Retinal pigment epithelial cell (primary cell): ENCODE results near the gene NMS.
A peak's percentile ranks its signal among the peaks of the same experiment; 100 is the strongest.

Source experiments
- DNase-seq: peaks from one replicate; pipeline ENCODE4 v3.0.0-alpha.2; 2010; ENCODE audit warnings: low read depth
- H3K4me3 ChIP-seq: 2 replicates; pipeline ENCODE4 v1.5.1; 2011; ENCODE audit warnings: mild to moderate bottlenecking, low read length, control low read depth, moderate library complexity
- CTCF ChIP-seq: conservative IDR thresholded peaks from 2 replicates; pipeline ENCODE4 v1.5.1; 2011; ENCODE audit warnings: low read depth, low read length, control low read depth, inconsistent platforms

The NMS gene

GRCh38 chr2:100426384-100426720 lies 43.9 kb upstream of the NMS start:
- no peak for TF ChIP-seq CTCF
- no peak for DNase-seq
- H3K4me3 ChIP-seq: no peak overlapping the region

- no peak overlapping the region for H3K4me3 ChIP-seq
- TF ChIP-seq CTCF: no peak
- DNase-seq: no peak
These were observed 43.2 kb upstream of the NMS start for GRCh38 chr2:100427111-100427510.

- peak; percentile 55 for TF ChIP-seq CTCF
- DNase-seq: no peak
- no peak overlapping the region for H3K4me3 ChIP-seq
These were observed 42.5 kb upstream of the NMS start for GRCh38 chr2:100427627-100428258.

- no peak for TF ChIP-seq CTCF
- DNase-seq: no peak
- no peak overlapping the region for H3K4me3 ChIP-seq
These were observed 40.6 kb upstream of the NMS start for GRCh38 chr2:100429726-100430125.

GRCh38 chr2:100437751-100438150 lies 32.5 kb upstream of the NMS start:
- DNase-seq: no peak
- no peak for TF ChIP-seq CTCF
- H3K4me3 ChIP-seq: no peak overlapping the region

- H3K4me3 ChIP-seq: no peak overlapping the region
- no peak for TF ChIP-seq CTCF
- no peak for DNase-seq
These were observed 23.6 kb upstream of the NMS start for GRCh38 chr2:100446696-100447095.

GRCh38 chr2:100451092-100451491 lies 19.2 kb upstream of the NMS start:
- no peak for TF ChIP-seq CTCF
- no peak for DNase-seq
- H3K4me3 ChIP-seq: no peak overlapping the region
